B cell (primary cell): ENCODE data around the gene PEX16. TPM values are rescaled to one million over a fixed set of nuclear protein-coding genes. Genes with fewer than 3 reads are reported as not detected.

Experiments
- ATAC-seq: fragments of 200-7000 bp; cut with Tn5 transposase; one replicate; pipeline ENCODE4 v1.10.0; 2021; ENCODE audit warnings: low read depth, mild to moderate bottlenecking, moderate number of reproducible peaks, moderate library complexity
- CTCF ChIA-PET: fragments of 350-600 bp; sonication (Branson Sonifier 250); formaldehyde crosslinking; loops from one replicate; lab custom pipeline; 2021; ENCODE audit warnings: antibody characterized with exemption, inconsistent platforms; lab: Charles Lee
- POLR2A ChIA-PET: fragments of 350-600 bp; sonication (Branson Sonifier 250); formaldehyde crosslinking; loops from one replicate; lab custom pipeline; 2021; ENCODE audit warnings: antibody characterized with exemption; lab: Charles Lee
- DNase-seq: peaks from one replicate; pipeline ENCODE4 v3.0.0; 2013
- H2AFZ ChIP-seq: 2 replicates; pipeline ENCODE4 v1.6.1; 2012; ENCODE audit warnings: mild to moderate bottlenecking, low read depth, low read length; ENCODE audit not compliant: insufficient read depth, poor library complexity, severe bottlenecking
- H3K27ac ChIP-seq, 2 donors: 1 replicate in 1 of 2; 2 replicates in 1 of 2; pipeline ENCODE4 v1.5.1; 2012 to 2013; ENCODE audit warnings: low read length in 2 of 2, mild to moderate bottlenecking in 2 of 2, moderate library complexity in 1 of 2
- H3K27me3 ChIP-seq, 4 experiments: fragments of 200-600 bp in 1 of 4; sonication (generic) in 1 of 4; replicated peaks in 1 of 4; 1 replicate in 2 of 4; 2 replicates in 2 of 4; pipeline versions ENCODE4 v1.6.1 to v1.7.0; 2013 to 2016; ENCODE audit warnings: low read length in 3 of 4, mild to moderate bottlenecking in 2 of 4, mixed read lengths in 1 of 4, moderate library complexity in 1 of 4; ENCODE audit not compliant: insufficient read depth in 4 of 4, control insufficient read depth in 3 of 4; ENCODE audit errors: control extremely low read depth in 1 of 4
- H3K36me3 ChIP-seq, 2 experiments: replicated peaks in 1 of 2; 1 replicate in 1 of 2; 2 replicates in 1 of 2; pipeline versions ENCODE4 v1.6.1 to v1.7.1; 2013; ENCODE audit warnings: low read length in 1 of 2; ENCODE audit not compliant: insufficient read depth in 2 of 2, control insufficient read depth in 1 of 2; ENCODE audit errors: control extremely low read depth in 1 of 2, extremely low read depth in 1 of 2
- H3K4me1 ChIP-seq, 2 donors: fragments of 200-600 bp in 1 of 2; sonication (generic) in 1 of 2; 1 replicate in 1 of 2; 2 replicates in 1 of 2; pipeline versions ENCODE4 v1.5.1 to v1.6.1; 2013 to 2017; ENCODE audit warnings: low read length in 2 of 2; ENCODE audit not compliant: control insufficient read depth in 2 of 2, insufficient read depth in 2 of 2
- H3K4me2 ChIP-seq: replicated peaks from 2 replicates; pipeline ENCODE3; 2012; ENCODE audit warnings: mild to moderate bottlenecking, low read depth, low read length; ENCODE audit not compliant: poor library complexity, severe bottlenecking
- H3K4me3 ChIP-seq, 5 experiments: fragments of 200-600 bp in 1 of 5; sonication (generic) in 1 of 5; 1 replicate in 3 of 5; 2 replicates in 2 of 5; pipeline versions ENCODE4 v1.5.1 to v1.7.0; 2011 to 2016; ENCODE audit warnings: low read length in 4 of 5, mild to moderate bottlenecking in 4 of 5, low read depth in 2 of 5, control low read depth in 1 of 5, moderate library complexity in 1 of 5; ENCODE audit not compliant: insufficient read depth in 1 of 5; ENCODE audit errors: control extremely low read depth in 1 of 5, extremely low read depth in 1 of 5
- H3K79me2 ChIP-seq: fragments of 200-600 bp; sonication (generic); one replicate; pipeline ENCODE4 v1.6.0; 2016; ENCODE audit warnings: low read length; ENCODE audit not compliant: control insufficient read depth, insufficient read depth
- H3K9ac ChIP-seq: fragments of 200-600 bp; sonication (generic); 2 replicates; pipeline ENCODE4 v1.6.1; 2017; ENCODE audit warnings: mild to moderate bottlenecking, low read length, moderate library complexity
- H3K9me3 ChIP-seq, 3 donors: one replicate each; pipeline versions ENCODE4 v1.6.1 to v1.7.1; 2013; ENCODE audit warnings: low read length in 2 of 3; ENCODE audit not compliant: control insufficient read depth in 2 of 3, insufficient read depth in 1 of 3; ENCODE audit errors: control extremely low read depth in 1 of 3
- H4K20me1 ChIP-seq: 2 replicates; pipeline ENCODE4 v1.6.0; 2012; ENCODE audit warnings: mild to moderate bottlenecking, low read length; ENCODE audit not compliant: insufficient read depth, control insufficient read depth, poor library complexity, severe bottlenecking
- H3K27ac Mint-ChIP-seq: one replicate; pipeline ENCODE4 v1.8.0; 2021; ENCODE audit warnings: mixed read lengths
- H3K27me3 Mint-ChIP-seq: one replicate; pipeline ENCODE4 v1.8.0; 2021; ENCODE audit warnings: mixed read lengths
- H3K4me1 Mint-ChIP-seq: one replicate; pipeline ENCODE4 v1.8.0; 2021; ENCODE audit warnings: mixed read lengths
- H3K4me3 Mint-ChIP-seq: one replicate; pipeline ENCODE4 v1.8.0; 2021; ENCODE audit warnings: mixed read lengths
- H3K9me3 Mint-ChIP-seq: one replicate; pipeline ENCODE4 v1.8.0; 2022; ENCODE audit warnings: mixed read lengths; ENCODE audit not compliant: insufficient read depth
- CTCF ChIP-seq: fragments of 200-600 bp; IDR thresholded peaks from one replicate; pipeline ENCODE4 v1.8.0; 2022; ENCODE audit warnings: antibody characterized with exemption, mild to moderate bottlenecking
- EZH2 ChIP-seq: IDR thresholded peaks from 2 replicates; pipeline ENCODE4 v1.6.1; 2012; ENCODE audit warnings: borderline replicate concordance, low read depth, mild to moderate bottlenecking, moderate library complexity, low read length; ENCODE audit not compliant: insufficient read depth, poor library complexity, severe bottlenecking
- WGBS: methylation state at CpG from one replicate; pipeline ENCODE4 v1.1.5; 2013; ENCODE audit warnings: missing lambda C conversion rate; ENCODE audit not compliant: insufficient coverage; 5-methylcytosine and 5-hydroxymethylcytosine counted together
- intact Hi-C: fragments of 100-400 bp; cut with micrococcal nuclease; formaldehyde crosslinking; loops from one replicate; pipeline ENCODE4 v1.10.0; 2022
- polyA plus RNA-seq: library from polyadenylated mRNA; depleted of rRNA; stranded (reverse); fragments of >200 nt; gene quantifications from 2 replicates; pipeline ENCODE4 v1.2.3, GENCODE V29; 2012
- total RNA-seq, 2 donors: library from RNA; stranded (reverse); fragments of 120-200 nt in 1 of 2; gene quantifications; 1 replicate in 1 of 2; 2 replicates in 1 of 2; pipeline versions ENCODE4 v1.2.3 to v1.2.4, GENCODE V29; 2013 to 2022

The PEX16 gene
- total and polyA plus RNA-seq, 2 donors (not counting 1 experiment from before 2014, with no cell fraction given), result 89.4 to 107 TPM

GRCh38 chr11:45929486-45930030 lies 11.9 kb upstream of the PEX16 start:
- H3K9me3 ChIP-seq, result no peaks in the 10 kb centered on the region
- TF ChIP-seq EZH2, result no peak
- TF ChIP-seq CTCF, result no peak
- peak overlapping the region; percentile 26 to 95 (median 79) for H3K4me3 ChIP-seq
- Mint-ChIP-seq H3K4me1 (peaks cover 92% of the 10 kb centered on the region), H3K4me3 (peak overlapping the region; percentile 95), H3K27me3 (no peaks in the 10 kb centered on the region), H3K9me3 (no peaks in the 10 kb centered on the region), H3K27ac (peak overlapping the region; percentile 92)
- no peaks in the 10 kb centered on the region for H3K27me3 ChIP-seq
- CTCF ChIA-PET, result interaction anchor here (1.1 to 11.4 kb wide), 10 partner anchors 9 to 87 kb away, joined by 3 to 98 read pairs (median 8); partner anchors contain the start of genes LARGE2 and PEX16
- peak; percentile 2 for ATAC-seq
- H4K20me1 ChIP-seq, result peaks cover 37% of the 10 kb centered on the region
- H2AFZ ChIP-seq, result no peak overlapping the region
- H3K79me2 ChIP-seq, result peaks cover 96% of the 10 kb centered on the region
- peak overlapping the region; percentile 91 for H3K4me2 ChIP-seq
- POLR2A ChIA-PET, result interaction anchor here (0.6 to 10.9 kb wide), 9 partner anchors 9 to 193 kb away, joined by 3 to 162 read pairs (median 4); partner anchors contain the start of genes CRY2, LARGE2, PEX16 and SLC35C1
- intact Hi-C loops, result loop anchor here (1.0 to 10.0 kb wide), 8 partner anchors 9 to 1625 kb away; partner anchors contain the start of genes CELF1, CRY2 and SLC35C1
- peaks cover 0 to 38% of the 10 kb centered on the region in 2 experiments for H3K36me3 ChIP-seq
- peaks cover 64 to 84% of the 10 kb centered on the region in 2 donors for H3K4me1 ChIP-seq
- WGBS, result 30% methylated on average over 5 of the region's 10 CpGs
- DNase-seq, result no peak
- peak overlapping the region; percentile 82 for H3K9ac ChIP-seq
- peak overlapping the region; percentile 92 to 93 for H3K27ac ChIP-seq
